Vagina (tissue), 2 donors: Measurements from ENCODE around the gene SLC25A17. TPM values are rescaled to one million over a fixed set of nuclear protein-coding genes. Genes with fewer than 3 reads are reported as not detected.
A peak's percentile ranks its signal among the peaks of the same experiment; 100 is the strongest.

Source experiments
- DNase-seq, 2 donors: peaks; one replicate each; pipeline ENCODE4 v3.0.0-alpha.2; 2017; ENCODE audit errors: extremely low spot score in 2 of 2
- H3K27ac ChIP-seq: fragments of 200-600 bp; sonication (generic); one replicate; pipeline ENCODE4 v1.5.1; 2019
- H3K27me3 ChIP-seq: fragments of 200-600 bp; sonication (generic); one replicate; pipeline ENCODE4 v1.5.1; 2019
- H3K36me3 ChIP-seq, 2 donors: fragments of 200-600 bp; sonication (generic); one replicate each; pipeline ENCODE4 v1.5.1; 2017 to 2019
- H3K4me1 ChIP-seq: fragments of 200-600 bp; sonication (generic); one replicate; pipeline ENCODE4 v1.5.1; 2019
- H3K4me3 ChIP-seq, 2 donors: fragments of 200-600 bp; sonication (generic); 1 replicate in 1 of 2; 2 replicates in 1 of 2; pipeline ENCODE4 v1.5.1; 2016 to 2019
- H3K9me3 ChIP-seq: fragments of 200-600 bp; sonication (generic); one replicate; pipeline ENCODE4 v1.5.1; 2019
- POLR2A ChIP-seq, 2 donors: fragments of 450-650 bp; IDR thresholded peaks; one replicate each; pipeline ENCODE4 v1.6.1; 2017; ENCODE audit warnings: antibody characterized with exemption in 2 of 2, mild to moderate bottlenecking in 2 of 2, moderate library complexity in 2 of 2
- POLR2AphosphoS5 ChIP-seq, 2 donors: sonication (generic); formaldehyde crosslinking; IDR thresholded peaks; one replicate each; pipeline ENCODE4 v1.9.0; 2017; ENCODE audit warnings: antibody characterized with exemption in 2 of 2, mild to moderate bottlenecking in 2 of 2, low read depth in 1 of 2; ENCODE audit not compliant: insufficient read depth in 1 of 2
- intact Hi-C: fragments of 100-400 bp; cut with DNase I; formaldehyde crosslinking; loops from one replicate; pipeline ENCODE4 v1.15.1; 2023
- total RNA-seq: library from RNA; depleted of rRNA; stranded (reverse); fragments of >200 nt; gene quantifications from one replicate; pipeline ENCODE4 v1.2.3, GENCODE V29; 2016
- TF ChIP-seq, protein P1 (sequence below), 3 experiments: fragments of 450-650 bp in 2 of 3; fragments of 200-600 bp in 1 of 3; sonication (generic) in 1 of 3; IDR thresholded peaks; one replicate each; pipeline ENCODE4 v1.5.1; 2017 to 2019; ENCODE audit warnings: antibody characterized with exemption in 3 of 3, mild to moderate bottlenecking in 2 of 3, moderate library complexity in 2 of 3

The SLC25A17 gene
- total RNA-seq, 1 donor from 2014 or later: 18.4 TPM

DNA sequence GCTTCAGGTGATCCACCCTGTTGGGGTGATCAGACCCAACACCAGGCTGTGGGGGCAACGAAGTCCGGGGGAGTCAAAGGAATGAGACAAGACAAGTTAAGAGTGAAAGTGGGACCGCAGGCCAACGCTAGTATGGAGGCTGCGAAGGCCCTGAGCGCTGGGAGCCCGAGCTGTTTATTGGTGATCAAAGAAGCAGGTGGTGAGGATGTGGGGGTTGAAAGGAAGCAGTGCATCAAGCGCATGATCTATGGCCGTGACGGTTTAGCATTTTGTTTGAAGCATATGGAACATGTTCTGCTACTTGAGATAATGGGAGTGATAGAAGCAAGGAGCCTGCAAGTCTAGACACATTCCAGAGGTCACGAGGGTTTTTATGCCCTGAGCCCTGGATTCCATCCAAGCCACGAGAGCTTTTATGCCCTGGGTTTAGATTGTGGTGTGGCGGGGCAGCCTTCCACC, 90.4 kb downstream of the SLC25A17 start:
- TF ChIP-seq POLR2AphosphoS5 (IDR thresholded peaks at IDR 0.05; ENCODE audit: insufficient read depth in 1 of 2, low read depth in 1 of 2) (peak in 1 of 2 donors; percentile 32), POLR2A (IDR thresholded peaks at IDR 0.05) (no peak)
- no peak for DNase-seq
- H3K36me3 ChIP-seq: no peaks in the 10 kb centered on the region
- no peaks in the 10 kb centered on the region for H3K27me3 ChIP-seq
- H3K4me3 ChIP-seq: no peak overlapping the region
- H3K4me1 ChIP-seq: peaks cover 4% of the 10 kb centered on the region
- no peaks in the 10 kb centered on the region for H3K9me3 ChIP-seq
- H3K27ac ChIP-seq: no peak overlapping the region
- intact Hi-C loops: no loop called here

DNA sequence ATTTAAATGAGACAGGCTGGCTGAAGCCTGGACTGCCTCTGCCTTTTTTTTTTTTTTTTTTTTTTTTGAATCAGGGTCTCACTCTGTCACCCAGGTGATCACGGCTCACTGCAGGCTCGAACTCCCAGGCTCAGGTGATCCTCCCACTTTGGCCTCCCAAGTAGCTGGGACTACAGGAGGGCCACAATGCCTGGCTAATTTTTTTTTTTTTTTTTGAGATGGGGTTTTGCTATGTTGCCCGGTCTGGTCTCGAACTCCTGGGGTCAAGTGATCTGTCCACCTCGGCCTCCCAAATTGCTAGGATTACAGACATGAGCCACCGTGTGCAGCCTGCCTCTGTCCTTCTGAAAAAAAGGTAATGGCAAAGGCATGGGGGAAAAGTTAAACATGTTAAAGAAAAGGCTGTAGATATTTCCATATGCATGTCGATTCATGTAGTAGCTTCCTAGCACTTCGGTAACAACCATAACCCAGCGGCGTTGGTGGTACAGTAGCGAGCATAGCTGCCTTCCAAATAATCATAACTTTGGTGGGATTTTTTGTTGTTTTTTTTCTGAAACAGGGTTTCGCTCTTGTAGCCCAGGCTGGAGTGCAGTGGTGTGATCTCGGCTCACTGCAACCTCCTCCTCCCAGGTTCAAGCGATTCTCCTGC, 91.1 kb downstream of the SLC25A17 start:
- no peaks in the 10 kb centered on the region for H3K36me3 ChIP-seq
- H3K4me1 ChIP-seq: peaks cover 4% of the 10 kb centered on the region
- no peak for TF ChIP-seq POLR2A (IDR thresholded peaks at IDR 0.05)
- TF ChIP-seq, protein P1, sequence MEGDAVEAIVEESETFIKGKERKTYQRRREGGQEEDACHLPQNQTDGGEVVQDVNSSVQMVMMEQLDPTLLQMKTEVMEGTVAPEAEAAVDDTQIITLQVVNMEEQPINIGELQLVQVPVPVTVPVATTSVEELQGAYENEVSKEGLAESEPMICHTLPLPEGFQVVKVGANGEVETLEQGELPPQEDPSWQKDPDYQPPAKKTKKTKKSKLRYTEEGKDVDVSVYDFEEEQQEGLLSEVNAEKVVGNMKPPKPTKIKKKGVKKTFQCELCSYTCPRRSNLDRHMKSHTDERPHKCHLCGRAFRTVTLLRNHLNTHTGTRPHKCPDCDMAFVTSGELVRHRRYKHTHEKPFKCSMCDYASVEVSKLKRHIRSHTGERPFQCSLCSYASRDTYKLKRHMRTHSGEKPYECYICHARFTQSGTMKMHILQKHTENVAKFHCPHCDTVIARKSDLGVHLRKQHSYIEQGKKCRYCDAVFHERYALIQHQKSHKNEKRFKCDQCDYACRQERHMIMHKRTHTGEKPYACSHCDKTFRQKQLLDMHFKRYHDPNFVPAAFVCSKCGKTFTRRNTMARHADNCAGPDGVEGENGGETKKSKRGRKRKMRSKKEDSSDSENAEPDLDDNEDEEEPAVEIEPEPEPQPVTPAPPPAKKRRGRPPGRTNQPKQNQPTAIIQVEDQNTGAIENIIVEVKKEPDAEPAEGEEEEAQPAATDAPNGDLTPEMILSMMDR (IDR thresholded peaks at IDR 0.05): no peak
- TF ChIP-seq POLR2AphosphoS5 (IDR thresholded peaks at IDR 0.05; ENCODE audit: insufficient read depth in 1 of 2, low read depth in 1 of 2): no peak
- intact Hi-C loops: no loop called here
- H3K9me3 ChIP-seq: no peaks in the 10 kb centered on the region
- no peak for DNase-seq
- no peak overlapping the region for H3K27ac ChIP-seq
- no peak overlapping the region for H3K4me3 ChIP-seq
- H3K27me3 ChIP-seq: no peaks in the 10 kb centered on the region

- Histone ChIP-seq H3K27ac (no peak overlapping the region), H3K36me3 (no peaks in the 10 kb centered on the region), H3K9me3 (no peaks in the 10 kb centered on the region), H3K4me1 (peaks cover 4% of the 10 kb centered on the region), H3K4me3 (no peak overlapping the region), H3K27me3 (no peaks in the 10 kb centered on the region)
- DNase-seq: no peak
- TF ChIP-seq POLR2A (IDR thresholded peaks at IDR 0.05) (no peak), POLR2AphosphoS5 (IDR thresholded peaks at IDR 0.05; ENCODE audit: insufficient read depth in 1 of 2, low read depth in 1 of 2) (no peak)
- TF ChIP-seq, protein P1 (IDR thresholded peaks at IDR 0.05): no peak
- intact Hi-C loops: no loop called here
These were observed 91.8 kb downstream of the SLC25A17 start for GRCh38 chr22:40727070-40727963.

GRCh38 chr22:40726514-40726913, 92.6 kb downstream of the SLC25A17 start:
- H3K4me1 ChIP-seq: peaks cover 6% of the 10 kb centered on the region
- TF ChIP-seq POLR2AphosphoS5 (IDR thresholded peaks at IDR 0.05; ENCODE audit: insufficient read depth in 1 of 2, low read depth in 1 of 2) (no peak), POLR2A (IDR thresholded peaks at IDR 0.05) (no peak)
- TF ChIP-seq, protein P1 (IDR thresholded peaks at IDR 0.05): no peak
- H3K4me3 ChIP-seq: no peak overlapping the region
- H3K9me3 ChIP-seq: no peaks in the 10 kb centered on the region
- DNase-seq: no peak
- H3K36me3 ChIP-seq: no peaks in the 10 kb centered on the region
- H3K27me3 ChIP-seq: no peaks in the 10 kb centered on the region
- H3K27ac ChIP-seq: no peak overlapping the region
- intact Hi-C loops: no loop called here

DNA sequence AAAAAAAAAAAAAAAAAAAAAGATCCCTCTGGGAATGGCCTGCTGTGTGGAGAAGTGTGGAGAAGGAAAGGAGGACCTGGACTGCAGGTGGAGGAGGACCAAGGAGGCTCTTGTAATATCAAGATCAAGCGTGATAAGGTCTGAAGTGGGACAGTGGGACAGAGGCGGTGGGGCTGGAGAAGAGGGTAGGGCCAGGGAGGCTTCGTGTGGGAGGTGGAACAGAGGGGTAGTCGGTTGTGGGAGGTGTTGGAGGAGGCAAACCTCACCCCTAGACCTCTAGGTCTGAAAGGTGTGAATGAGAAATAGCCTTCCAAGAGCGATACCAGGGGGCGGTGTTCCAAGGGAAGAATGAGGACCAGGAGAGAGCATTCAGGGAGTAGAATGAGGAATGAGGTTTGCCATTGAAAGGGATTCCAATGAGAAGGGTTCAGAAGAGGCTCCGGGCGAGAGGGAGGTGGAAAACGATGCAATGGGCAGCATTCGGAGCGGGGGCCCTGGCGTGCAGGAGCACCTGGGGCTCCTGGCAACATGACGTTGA, 95.7 kb downstream of the SLC25A17 start:
- intact Hi-C loops: no loop called here
- DNase-seq: no peak
- TF ChIP-seq POLR2AphosphoS5 (IDR thresholded peaks at IDR 0.05; ENCODE audit: insufficient read depth in 1 of 2, low read depth in 1 of 2): no peak
- TF ChIP-seq, protein P1 (IDR thresholded peaks at IDR 0.05): no peak
- TF ChIP-seq POLR2A (IDR thresholded peaks at IDR 0.05): no peak
- Histone ChIP-seq H3K4me3 (no peak overlapping the region), H3K27ac (no peak overlapping the region), H3K4me1 (peaks cover 13% of the 10 kb centered on the region), H3K27me3 (no peaks in the 10 kb centered on the region), H3K9me3 (no peaks in the 10 kb centered on the region), H3K36me3 (no peaks in the 10 kb centered on the region)
